Activated gamma-delta T cell treated with anti-CD3 and anti-CD28 coated beads, Interleukin-2, amount 50 U/mL, for 16 hours (primary cell): Measurements from ENCODE around the gene CNIH3.
"Not testable (repeated sequence)": the region's sequence is repeated elsewhere in the genome, so short reads cannot be mapped to it uniquely, and the experiment has no call there.

Experiments used
- DNase-seq: peaks from one replicate; pipeline ENCODE4 v3.0.0-alpha.2; 2020; ENCODE audit warnings: low read depth

Gene CNIH3

GRCh38 chr1:224689374-224689773 lies 73.3 kb downstream of the CNIH3 start:
- no peak for DNase-seq

DNA sequence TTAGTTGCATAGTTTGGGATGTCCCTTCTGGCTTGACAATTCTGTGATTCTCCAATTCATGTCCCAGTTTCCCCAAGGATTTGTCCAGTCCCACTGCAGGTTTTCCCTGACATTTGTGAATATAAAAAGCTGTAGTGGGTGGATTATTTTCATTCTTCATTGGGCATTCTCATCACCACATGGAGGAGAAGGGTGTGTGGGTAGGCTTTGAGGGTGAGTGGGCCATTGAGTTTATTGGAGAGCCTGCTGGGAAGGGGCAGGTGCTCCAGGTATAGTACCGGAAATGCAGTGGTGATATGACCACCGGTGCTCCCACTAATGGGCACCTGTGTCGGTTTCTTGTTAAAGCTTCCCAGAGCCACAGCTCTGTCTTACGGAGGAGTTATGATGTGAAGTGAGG lies 74.5 kb downstream of the CNIH3 start:
- DNase-seq = no peak

GRCh38 chr1:224691148-224691925 lies 75.2 kb downstream of the CNIH3 start:
- no peak for DNase-seq

DNA sequence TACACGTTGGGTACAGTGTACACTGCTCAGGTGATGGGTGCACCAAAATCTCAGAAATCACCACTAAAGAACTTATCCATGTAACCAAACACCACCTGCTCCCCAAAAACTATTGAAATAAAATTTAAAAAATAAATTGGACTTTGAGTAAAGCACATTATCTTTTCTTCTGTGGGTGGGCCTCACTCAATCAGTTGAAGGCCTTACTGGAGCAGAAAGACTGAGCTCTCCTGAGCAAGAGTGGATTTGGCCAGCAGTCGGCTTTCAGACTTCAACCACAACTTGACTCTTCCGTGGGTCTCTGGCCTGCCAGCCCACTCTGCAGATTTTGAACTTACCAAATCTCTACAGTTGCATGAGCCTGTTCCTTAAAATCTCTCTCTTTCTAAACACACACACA lies 78.9 kb downstream of the CNIH3 start:
- no peak for DNase-seq

- DNase-seq = no peak
These were observed 79.9 kb downstream of the CNIH3 start for GRCh38 chr1:224696021-224696420.

- no peak for DNase-seq
These were observed 81.0 kb downstream of the CNIH3 start for GRCh38 chr1:224696891-224697765.

DNA sequence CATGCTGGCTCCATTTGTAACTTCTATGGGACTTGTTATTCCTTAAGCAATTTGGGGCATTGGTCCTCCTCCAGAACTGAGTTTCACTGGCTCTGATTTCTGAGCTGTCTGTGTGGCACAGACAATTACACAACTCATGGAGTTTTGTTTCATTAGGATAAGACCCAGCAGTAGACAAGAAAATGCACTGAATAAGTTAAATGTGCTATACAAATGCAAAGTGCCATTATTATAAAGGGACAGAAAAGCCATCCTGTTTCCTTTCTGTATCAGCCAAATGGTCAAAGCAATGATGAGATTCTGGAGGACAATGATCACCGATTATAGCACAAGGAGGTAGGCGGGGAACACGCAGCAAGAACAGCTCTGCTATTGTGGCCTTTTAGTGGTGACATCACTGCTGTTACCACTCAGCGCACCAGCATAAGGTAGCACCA lies 81.9 kb downstream of the CNIH3 start:
- no peak for DNase-seq

DNA sequence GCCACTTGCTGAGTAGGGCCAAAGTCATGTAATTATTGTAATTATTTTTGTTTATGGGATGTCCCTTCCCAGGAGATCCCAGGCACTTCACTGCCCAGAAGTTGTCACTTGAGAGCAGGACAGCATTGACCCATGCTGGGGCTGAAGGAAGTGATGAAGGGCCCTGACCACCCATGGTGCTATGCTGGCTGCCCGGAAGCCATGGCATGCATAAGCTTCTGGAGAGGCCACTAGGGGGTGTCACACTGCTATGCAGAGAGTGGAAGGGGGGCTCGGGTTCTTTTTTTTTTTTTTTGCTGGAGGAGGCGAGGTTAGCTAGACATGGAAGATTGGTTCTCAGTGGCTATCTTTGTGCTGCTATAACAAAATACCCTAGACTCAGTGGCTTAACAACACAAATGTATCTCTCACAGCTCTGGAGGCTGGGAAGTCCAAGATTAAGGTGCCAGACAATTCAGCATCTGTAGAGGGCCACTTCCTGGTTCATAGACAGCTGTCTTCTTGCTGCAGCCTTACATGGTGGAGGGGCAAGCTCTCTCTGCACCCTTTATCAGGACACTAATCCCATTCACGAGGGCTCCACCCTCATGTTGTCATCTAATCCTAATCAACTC lies 84.9 kb downstream of the CNIH3 start:
- DNase-seq = no peak

DNA sequence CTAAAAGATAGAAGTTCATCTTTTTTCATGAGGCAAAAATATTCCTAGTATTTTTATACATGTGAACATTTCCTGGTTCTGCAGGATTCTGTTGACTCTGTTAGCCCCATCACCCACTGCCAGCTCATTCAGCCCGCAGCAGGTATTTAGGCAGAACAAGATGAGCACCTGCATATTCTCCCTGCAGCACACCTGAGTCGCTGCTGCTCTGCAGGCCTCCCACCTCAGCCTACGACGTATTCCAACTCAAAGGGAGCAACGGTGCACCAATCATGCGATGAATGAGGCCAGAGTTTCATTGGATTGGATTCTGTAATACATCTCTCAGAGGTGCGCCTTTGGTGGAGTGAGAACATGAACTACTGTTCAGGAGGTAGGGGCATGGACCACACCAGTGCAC lies 87.6 kb downstream of the CNIH3 start:
- DNase-seq = no peak

- DNase-seq = no peak
These were observed 88.1 kb downstream of the CNIH3 start for GRCh38 chr1:224704107-224704735.

DNA sequence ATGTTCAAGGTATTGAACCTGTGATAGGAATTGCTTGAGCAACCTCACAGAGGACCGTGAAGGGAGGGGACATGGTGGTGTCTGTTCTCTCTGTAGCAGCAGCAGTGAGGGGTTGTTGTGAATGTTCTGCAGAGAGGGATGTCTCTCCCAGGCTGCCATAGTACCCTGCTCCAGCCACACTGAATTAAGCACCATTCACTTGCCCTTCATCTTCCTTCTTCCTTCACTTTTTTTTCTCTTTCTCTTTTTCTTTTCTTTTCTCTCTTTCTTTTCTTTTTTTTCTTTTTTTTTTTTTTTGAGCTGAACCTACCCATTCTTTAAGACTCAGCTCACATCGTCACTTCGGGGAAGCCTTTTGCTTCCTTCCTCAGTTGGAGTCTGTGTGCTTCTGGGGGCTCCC lies 89.5 kb downstream of the CNIH3 start:
- DNase-seq = no peak

- DNase-seq = no peak
These were observed 92.0 kb downstream of the CNIH3 start for GRCh38 chr1:224707843-224708725.

GRCh38 chr1:224710196-224710595 lies 94.1 kb downstream of the CNIH3 start:
- no peak for DNase-seq

- DNase-seq = not testable (repeated sequence)
These were observed 95.2 kb downstream of the CNIH3 start for GRCh38 chr1:224711231-224711756.

DNA sequence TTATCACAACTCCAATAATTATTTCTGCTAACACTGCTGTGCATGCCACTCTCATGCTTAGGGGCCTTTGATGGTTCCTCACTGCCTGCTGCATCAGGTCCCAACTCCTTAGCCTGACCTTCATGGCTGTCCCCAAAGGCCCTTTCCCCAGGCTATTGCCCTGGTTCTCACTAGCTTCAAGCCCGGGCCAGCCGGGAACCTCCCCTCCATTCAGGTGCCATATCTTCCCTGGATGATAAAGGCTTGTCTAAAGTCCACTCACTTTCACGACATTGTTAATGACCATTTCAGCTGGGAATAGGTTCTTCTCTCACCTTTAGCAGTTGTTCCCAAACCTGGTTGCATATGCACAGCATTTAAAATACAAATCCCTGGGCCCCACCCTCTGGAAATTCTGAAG lies 95.8 kb downstream of the CNIH3 start:
- DNase-seq = no peak

DNA sequence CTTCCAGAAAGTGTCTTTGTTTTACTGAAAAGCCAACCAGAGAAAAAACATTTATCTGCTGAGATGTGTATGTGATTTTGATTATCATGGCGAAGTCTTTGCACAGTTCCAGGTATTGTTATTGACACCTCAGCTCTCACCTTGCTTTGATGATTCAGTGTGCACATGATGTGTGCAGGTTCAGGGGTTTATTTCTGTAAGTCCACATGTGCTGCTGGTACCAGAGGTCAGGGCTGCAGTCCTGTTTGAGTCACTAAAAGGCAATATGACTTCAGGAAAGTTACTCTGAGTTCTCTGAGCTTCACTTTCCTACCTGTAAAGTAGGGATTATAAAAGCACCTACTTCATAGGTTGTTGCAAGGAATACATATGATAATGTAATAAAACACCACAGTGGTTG lies 97.1 kb downstream of the CNIH3 start:
- DNase-seq = no peak

GRCh38 chr1:224714553-224714952 lies 98.4 kb downstream of the CNIH3 start:
- DNase-seq = no peak

- no peak for DNase-seq
These were observed 102.4 kb downstream of the CNIH3 start for GRCh38 chr1:224718470-224719053.

DNA sequence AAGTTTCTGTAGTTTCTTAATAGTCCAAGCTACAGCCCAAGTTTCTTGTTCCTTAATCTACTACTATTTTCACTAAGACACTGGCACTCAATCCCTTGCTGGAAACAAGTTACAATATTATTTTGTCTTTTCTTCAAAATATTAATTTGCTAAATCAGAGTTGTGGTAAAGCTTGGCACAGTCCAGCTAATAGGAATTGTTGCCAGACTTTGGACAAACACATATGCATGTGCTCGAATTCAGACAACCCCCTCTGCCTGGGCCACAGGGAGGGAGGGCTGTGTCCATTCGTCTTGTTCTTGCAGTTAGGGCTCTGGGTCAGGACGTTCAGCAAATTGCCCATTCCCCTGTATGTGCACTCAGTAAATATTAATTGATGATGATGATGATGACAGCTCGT lies 103.6 kb downstream of the CNIH3 start:
- DNase-seq = no peak

GRCh38 chr1:224720216-224720615 lies 104.1 kb downstream of the CNIH3 start:
- DNase-seq = no peak

GRCh38 chr1:224721000-224721399 lies 104.9 kb downstream of the CNIH3 start:
- DNase-seq = no peak
